SK-N-MC (cell line): ENCODE data around the gene RPS6KA6.

ENCODE experiments used
- DNase-seq: peaks from one replicate; pipeline ENCODE4 v3.0.0-alpha.2; 2011; ENCODE audit warnings: low read depth, low spot score
- H3K27ac ChIP-seq: fragments of 200-600 bp; sonication (generic); 2 replicates; pipeline ENCODE4 v1.5.1; 2016; ENCODE audit warnings: mixed run types
- H3K36me3 ChIP-seq: fragments of 200-600 bp; sonication (generic); 2 replicates; pipeline ENCODE4 v1.6.1; 2017; ENCODE audit warnings: antibody characterized with exemption, low read length, mixed read lengths; ENCODE audit not compliant: insufficient read depth
- H3K4me3 ChIP-seq: fragments of 200-600 bp; sonication (generic); 2 replicates; pipeline ENCODE4 v1.5.1; 2016
- H3K9ac ChIP-seq: fragments of 200-600 bp; sonication (generic); 2 replicates; pipeline ENCODE4 v1.8.0; 2017; ENCODE audit warnings: mixed run types, mixed read lengths; ENCODE audit not compliant: insufficient read length
- H3K9me3 ChIP-seq: fragments of 200-600 bp; sonication (generic); 2 replicates; pipeline ENCODE4 v1.6.1; 2017; ENCODE audit warnings: low read depth, mild to moderate bottlenecking, antibody characterized with exemption, low read length, moderate library complexity, mixed read lengths
- EZH2 ChIP-seq: fragments of 200-600 bp; sonication (generic); IDR thresholded peaks from one replicate; pipeline ENCODE4 v1.6.1; 2017; ENCODE audit warnings: antibody characterized with exemption
- FOXP2 ChIP-seq: optimal IDR thresholded peaks from 2 replicates; pipeline ENCODE3; 2011; ENCODE audit warnings: mild to moderate bottlenecking, moderate library complexity; ENCODE audit not compliant: insufficient read depth; ENCODE audit errors: extremely low read length, control extremely low read depth
- POLR2AphosphoS5 ChIP-seq: IDR thresholded peaks from 2 replicates; pipeline ENCODE4 v1.6.1; 2012; ENCODE audit warnings: mild to moderate bottlenecking, low read depth, low read length, borderline replicate concordance

RPS6KA6 gene

GRCh38 chrX:84156821-84157220 lies 31.2 kb downstream of the RPS6KA6 start:
- TF ChIP-seq FOXP2: no peak
- no peak for TF ChIP-seq POLR2AphosphoS5
- TF ChIP-seq EZH2: no peak
- Histone ChIP-seq H3K9me3 (no peaks in the 10 kb centered on the region), H3K4me3 (no peak overlapping the region), H3K27ac (no peak overlapping the region), H3K9ac (no peak overlapping the region), H3K36me3 (no peaks in the 10 kb centered on the region)
- no peak for DNase-seq

GRCh38 chrX:84155938-84156337 lies 32.1 kb downstream of the RPS6KA6 start:
- H3K27ac ChIP-seq: no peak overlapping the region
- H3K9me3 ChIP-seq: no peaks in the 10 kb centered on the region
- DNase-seq: no peak
- no peak overlapping the region for H3K9ac ChIP-seq
- no peak overlapping the region for H3K4me3 ChIP-seq
- H3K36me3 ChIP-seq: no peaks in the 10 kb centered on the region
- TF ChIP-seq POLR2AphosphoS5 (no peak), EZH2 (no peak), FOXP2 (no peak)

- H3K36me3 ChIP-seq: no peaks in the 10 kb centered on the region
- no peak overlapping the region for H3K4me3 ChIP-seq
- no peak overlapping the region for H3K9ac ChIP-seq
- H3K27ac ChIP-seq: no peak overlapping the region
- no peak for TF ChIP-seq POLR2AphosphoS5
- TF ChIP-seq FOXP2: no peak
- no peaks in the 10 kb centered on the region for H3K9me3 ChIP-seq
- no peak for DNase-seq
Measured at GRCh38 chrX:84153538-84153937, 34.5 kb downstream of the RPS6KA6 start.

GRCh38 chrX:84144991-84145390 lies 43.0 kb downstream of the RPS6KA6 start:
- H3K27ac ChIP-seq: no peak overlapping the region
- no peak overlapping the region for H3K9ac ChIP-seq
- TF ChIP-seq POLR2AphosphoS5 (no peak), FOXP2 (no peak), EZH2 (no peak)
- H3K9me3 ChIP-seq: no peaks in the 10 kb centered on the region
- no peaks in the 10 kb centered on the region for H3K36me3 ChIP-seq
- no peak overlapping the region for H3K4me3 ChIP-seq
- DNase-seq: no peak

- H3K36me3 ChIP-seq: no peaks in the 10 kb centered on the region
- H3K9me3 ChIP-seq: no peaks in the 10 kb centered on the region
- H3K27ac ChIP-seq: no peak overlapping the region
- DNase-seq: no peak
- H3K4me3 ChIP-seq: no peak overlapping the region
- no peak for TF ChIP-seq POLR2AphosphoS5
- TF ChIP-seq FOXP2: no peak
- TF ChIP-seq EZH2: no peak
- no peak overlapping the region for H3K9ac ChIP-seq
Measured at GRCh38 chrX:84144281-84144680, 43.7 kb downstream of the RPS6KA6 start.

GRCh38 chrX:84133023-84133422 lies 55.0 kb downstream of the RPS6KA6 start:
- no peaks in the 10 kb centered on the region for H3K36me3 ChIP-seq
- no peak overlapping the region for H3K9ac ChIP-seq
- H3K4me3 ChIP-seq: no peak overlapping the region
- no peak overlapping the region for H3K27ac ChIP-seq
- H3K9me3 ChIP-seq: no peaks in the 10 kb centered on the region
- DNase-seq: no peak
- no peak for TF ChIP-seq FOXP2
- TF ChIP-seq EZH2: no peak
- no peak for TF ChIP-seq POLR2AphosphoS5

GRCh38 chrX:84123585-84123984 lies 64.4 kb downstream of the RPS6KA6 start:
- TF ChIP-seq POLR2AphosphoS5 (no peak), FOXP2 (no peak), EZH2 (no peak)
- Histone ChIP-seq H3K9ac (no peak overlapping the region), H3K36me3 (no peaks in the 10 kb centered on the region), H3K27ac (no peak overlapping the region), H3K9me3 (no peaks in the 10 kb centered on the region), H3K4me3 (no peak overlapping the region)
- no peak for DNase-seq

GRCh38 chrX:84118769-84119168 lies 69.2 kb downstream of the RPS6KA6 start:
- Histone ChIP-seq H3K27ac (no peak overlapping the region), H3K36me3 (no peaks in the 10 kb centered on the region), H3K4me3 (no peak overlapping the region), H3K9ac (no peak overlapping the region), H3K9me3 (no peaks in the 10 kb centered on the region)
- DNase-seq: no peak
- TF ChIP-seq POLR2AphosphoS5 (no peak), FOXP2 (no peak), EZH2 (no peak)

- H3K27ac ChIP-seq: no peak overlapping the region
- no peaks in the 10 kb centered on the region for H3K9me3 ChIP-seq
- H3K4me3 ChIP-seq: no peak overlapping the region
- no peaks in the 10 kb centered on the region for H3K36me3 ChIP-seq
- DNase-seq: no peak
- H3K9ac ChIP-seq: no peak overlapping the region
- no peak for TF ChIP-seq FOXP2
- no peak for TF ChIP-seq EZH2
- TF ChIP-seq POLR2AphosphoS5: no peak
Measured at GRCh38 chrX:84118315-84118714, 69.7 kb downstream of the RPS6KA6 start.

- Histone ChIP-seq H3K9me3 (no peaks in the 10 kb centered on the region), H3K36me3 (no peaks in the 10 kb centered on the region), H3K27ac (no peak overlapping the region), H3K9ac (no peak overlapping the region), H3K4me3 (no peak overlapping the region)
- no peak for DNase-seq
- TF ChIP-seq POLR2AphosphoS5 (no peak), FOXP2 (no peak), EZH2 (no peak)
Measured at GRCh38 chrX:84108584-84108983, 79.4 kb downstream of the RPS6KA6 start.
